Liver (tissue), 3 donors: ENCODE measurements around the gene FANCE.

ENCODE experiments used
- ATF3 ChIP-seq: IDR thresholded peaks from 2 replicates; pipeline ENCODE4 v1.6.1; 2016; ENCODE audit warnings: antibody characterized with exemption
- CTCF ChIP-seq: fragments of 150-350 bp; IDR thresholded peaks from 2 replicates; pipeline ENCODE4 v1.5.1; 2017; ENCODE audit warnings: improper control_type of control experiment, low read depth, low read length; ENCODE audit not compliant: missing input control
- EGR1 ChIP-seq, 2 donors: IDR thresholded peaks; 2 replicates each; pipeline ENCODE4 v1.6.1; 2016 to 2018; ENCODE audit warnings: antibody characterized with exemption in 2 of 2, low read depth in 2 of 2
- HNF4A ChIP-seq, 2 donors: conservative IDR thresholded peaks; 2 replicates each; pipeline ENCODE4 v1.6.1; 2016; ENCODE audit warnings: antibody characterized with exemption in 2 of 2, mild to moderate bottlenecking in 2 of 2
- HNF4G ChIP-seq: IDR thresholded peaks from 2 replicates; pipeline ENCODE4 v1.6.1; 2016; ENCODE audit warnings: antibody characterized with exemption
- JUND ChIP-seq, 2 donors: IDR thresholded peaks; 2 replicates each; pipeline ENCODE4 v1.6.1; 2016; ENCODE audit warnings: antibody characterized with exemption in 2 of 2
- MAX ChIP-seq: IDR thresholded peaks from 2 replicates; pipeline ENCODE4 v1.6.1; 2016; ENCODE audit warnings: antibody characterized with exemption
- RAD21 ChIP-seq, 2 donors: IDR thresholded peaks; 2 replicates each; pipeline ENCODE4 v1.6.1; 2016; ENCODE audit warnings: antibody characterized with exemption in 2 of 2, mild to moderate bottlenecking in 2 of 2
- RXRA ChIP-seq, 2 donors: IDR thresholded peaks; 2 replicates each; pipeline ENCODE4 v1.6.1; 2017 to 2018; ENCODE audit warnings: antibody characterized with exemption in 2 of 2, mild to moderate bottlenecking in 1 of 2
- TAF1 ChIP-seq: conservative IDR thresholded peaks from 2 replicates; pipeline ENCODE4 v1.6.1; 2016; ENCODE audit warnings: antibody characterized with exemption, mild to moderate bottlenecking
- YY1 ChIP-seq: IDR thresholded peaks from 2 replicates; pipeline ENCODE4 v1.6.1; 2016; ENCODE audit warnings: antibody characterized with exemption, mild to moderate bottlenecking
- ZBTB33 ChIP-seq: IDR thresholded peaks from 2 replicates; pipeline ENCODE4 v1.6.1; 2016; ENCODE audit warnings: antibody characterized with exemption
- TF ChIP-seq, protein P1 (sequence below): IDR thresholded peaks from 2 replicates; pipeline ENCODE4 v1.6.1; 2016; ENCODE audit warnings: antibody characterized with exemption, mild to moderate bottlenecking
- donor health status: healthy.
- donor health status: healthy.

GRCh38 chr6:35477551-35478179, 25.5 kb downstream of the FANCE start:
- TF ChIP-seq TAF1: no peak
- no peak for TF ChIP-seq CTCF
- TF ChIP-seq, protein P1, sequence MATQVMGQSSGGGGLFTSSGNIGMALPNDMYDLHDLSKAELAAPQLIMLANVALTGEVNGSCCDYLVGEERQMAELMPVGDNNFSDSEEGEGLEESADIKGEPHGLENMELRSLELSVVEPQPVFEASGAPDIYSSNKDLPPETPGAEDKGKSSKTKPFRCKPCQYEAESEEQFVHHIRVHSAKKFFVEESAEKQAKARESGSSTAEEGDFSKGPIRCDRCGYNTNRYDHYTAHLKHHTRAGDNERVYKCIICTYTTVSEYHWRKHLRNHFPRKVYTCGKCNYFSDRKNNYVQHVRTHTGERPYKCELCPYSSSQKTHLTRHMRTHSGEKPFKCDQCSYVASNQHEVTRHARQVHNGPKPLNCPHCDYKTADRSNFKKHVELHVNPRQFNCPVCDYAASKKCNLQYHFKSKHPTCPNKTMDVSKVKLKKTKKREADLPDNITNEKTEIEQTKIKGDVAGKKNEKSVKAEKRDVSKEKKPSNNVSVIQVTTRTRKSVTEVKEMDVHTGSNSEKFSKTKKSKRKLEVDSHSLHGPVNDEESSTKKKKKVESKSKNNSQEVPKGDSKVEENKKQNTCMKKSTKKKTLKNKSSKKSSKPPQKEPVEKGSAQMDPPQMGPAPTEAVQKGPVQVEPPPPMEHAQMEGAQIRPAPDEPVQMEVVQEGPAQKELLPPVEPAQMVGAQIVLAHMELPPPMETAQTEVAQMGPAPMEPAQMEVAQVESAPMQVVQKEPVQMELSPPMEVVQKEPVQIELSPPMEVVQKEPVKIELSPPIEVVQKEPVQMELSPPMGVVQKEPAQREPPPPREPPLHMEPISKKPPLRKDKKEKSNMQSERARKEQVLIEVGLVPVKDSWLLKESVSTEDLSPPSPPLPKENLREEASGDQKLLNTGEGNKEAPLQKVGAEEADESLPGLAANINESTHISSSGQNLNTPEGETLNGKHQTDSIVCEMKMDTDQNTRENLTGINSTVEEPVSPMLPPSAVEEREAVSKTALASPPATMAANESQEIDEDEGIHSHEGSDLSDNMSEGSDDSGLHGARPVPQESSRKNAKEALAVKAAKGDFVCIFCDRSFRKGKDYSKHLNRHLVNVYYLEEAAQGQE: no peak
- no peak for TF ChIP-seq RAD21 (IDR thresholded peaks at IDR 0.05)
- no peak for TF ChIP-seq RXRA (IDR thresholded peaks at IDR 0.05)
- no peak for TF ChIP-seq MAX
- no peak for TF ChIP-seq EGR1 (IDR thresholded peaks at IDR 0.05; ENCODE audit: low read depth in 2 of 2)
- no peak for TF ChIP-seq JUND (IDR thresholded peaks at IDR 0.05)
- no peak for TF ChIP-seq HNF4A (conservative IDR thresholded peaks at IDR 0.05)
- no peak for TF ChIP-seq ZBTB33
- no peak for TF ChIP-seq ATF3
- no peak for TF ChIP-seq HNF4G
- TF ChIP-seq YY1: no peak
